Measurements from ENCODE around the gene ATP6V0D1. TPM values are rescaled to one million over a fixed set of nuclear protein-coding genes. Genes with fewer than 3 reads are reported as not detected.

ATP6V0D1 gene
- polyA plus RNA-seq, 4 donors = 98.8 to 158 (median 137) TPM

- Histone ChIP-seq H3K36me3 (ENCODE audit: control insufficient read depth in 3 of 3, insufficient read depth in 2 of 3, low read depth in 1 of 3, low read length in 3 of 3) (peaks cover 0 to 5% (median 0%) of the 10 kb centered on the region in 3 donors), H3K4me1 (ENCODE audit: control insufficient read depth in 3 of 3, insufficient read depth in 2 of 3, low read depth in 1 of 3, low read length in 2 of 3) (peaks cover 0 to 25% (median 4%) of the 10 kb centered on the region in 3 donors), H3K4me3 (ENCODE audit: low read depth in 1 of 3, low read length in 3 of 3) (no peak overlapping the region), H3K27me3 (ENCODE audit: control insufficient read depth in 3 of 3, insufficient read depth in 3 of 3, low read length in 3 of 3) (peaks cover 0 to 51% (median 4%) of the 10 kb centered on the region in 3 donors), H3K27ac (ENCODE audit: low read depth in 1 of 3, low read length in 2 of 3) (peak overlapping the region in 2 of 3 donors; percentile 95 to 97), H3K9me3 (ENCODE audit: control insufficient read depth in 2 of 2, insufficient read depth in 1 of 2, low read depth in 1 of 2, low read length in 1 of 2) (no peaks in the 10 kb centered on the region)
- DNase-seq (peak; percentile 82 to 84), FAIRE-seq (no peak)
- 11 to 21% (median 12%) methylated on average over 11 of the region's 11 CpGs for WGBS, 3 donors
Measured at GRCh38 chr16:67428146-67428731, 52.7 kb downstream of the ATP6V0D1 start.

- Histone ChIP-seq H3K27me3 (ENCODE audit: control insufficient read depth in 3 of 3, insufficient read depth in 3 of 3, low read length in 3 of 3) (peaks cover 0 to 51% (median 4%) of the 10 kb centered on the region in 3 donors), H3K27ac (ENCODE audit: low read depth in 1 of 3, low read length in 2 of 3) (no peak overlapping the region), H3K9me3 (ENCODE audit: control insufficient read depth in 2 of 2, insufficient read depth in 1 of 2, low read depth in 1 of 2, low read length in 1 of 2) (no peaks in the 10 kb centered on the region), H3K4me3 (ENCODE audit: low read depth in 1 of 3, low read length in 3 of 3) (no peak overlapping the region), H3K36me3 (ENCODE audit: control insufficient read depth in 3 of 3, insufficient read depth in 2 of 3, low read depth in 1 of 3, low read length in 3 of 3) (no peaks in the 10 kb centered on the region), H3K4me1 (ENCODE audit: control insufficient read depth in 3 of 3, insufficient read depth in 2 of 3, low read depth in 1 of 3, low read length in 2 of 3) (peaks cover 0 to 24% (median 4%) of the 10 kb centered on the region in 3 donors)
- FAIRE-seq = no peak
- 66 to 87% (median 76%) methylated on average over 7 of the region's 7 CpGs for WGBS, 3 donors
- DNase-seq = no peak
Measured at GRCh38 chr16:67426950-67427349, 54.0 kb downstream of the ATP6V0D1 start.

GRCh38 chr16:67426022-67426421 lies 54.9 kb downstream of the ATP6V0D1 start:
- no peak for FAIRE-seq
- Histone ChIP-seq H3K36me3 (ENCODE audit: control insufficient read depth in 3 of 3, insufficient read depth in 2 of 3, low read depth in 1 of 3, low read length in 3 of 3) (no peaks in the 10 kb centered on the region), H3K27me3 (ENCODE audit: control insufficient read depth in 3 of 3, insufficient read depth in 3 of 3, low read length in 3 of 3) (peaks cover 0 to 44% (median 4%) of the 10 kb centered on the region in 3 donors), H3K4me3 (ENCODE audit: low read depth in 1 of 3, low read length in 3 of 3) (no peak overlapping the region), H3K9me3 (ENCODE audit: control insufficient read depth in 2 of 2, insufficient read depth in 1 of 2, low read depth in 1 of 2, low read length in 1 of 2) (no peaks in the 10 kb centered on the region), H3K27ac (ENCODE audit: low read depth in 1 of 3, low read length in 2 of 3) (no peak overlapping the region), H3K4me1 (ENCODE audit: control insufficient read depth in 3 of 3, insufficient read depth in 2 of 3, low read depth in 1 of 3, low read length in 2 of 3) (peaks cover 0 to 17% (median 4%) of the 10 kb centered on the region in 3 donors)
- 68 to 84% (median 72%) methylated on average over 7 of the region's 7 CpGs for WGBS, 3 donors
- DNase-seq = no peak

GRCh38 chr16:67425580-67425979 lies 55.4 kb downstream of the ATP6V0D1 start:
- Histone ChIP-seq H3K27me3 (ENCODE audit: control insufficient read depth in 3 of 3, insufficient read depth in 3 of 3, low read length in 3 of 3) (peaks cover 0 to 44% (median 4%) of the 10 kb centered on the region in 3 donors), H3K27ac (ENCODE audit: low read depth in 1 of 3, low read length in 2 of 3) (no peak overlapping the region), H3K9me3 (ENCODE audit: control insufficient read depth in 2 of 2, insufficient read depth in 1 of 2, low read depth in 1 of 2, low read length in 1 of 2) (no peaks in the 10 kb centered on the region), H3K36me3 (ENCODE audit: control insufficient read depth in 3 of 3, insufficient read depth in 2 of 3, low read depth in 1 of 3, low read length in 3 of 3) (no peaks in the 10 kb centered on the region), H3K4me3 (ENCODE audit: low read depth in 1 of 3, low read length in 3 of 3) (no peak overlapping the region), H3K4me1 (ENCODE audit: control insufficient read depth in 3 of 3, insufficient read depth in 2 of 3, low read depth in 1 of 3, low read length in 2 of 3) (peaks cover 0 to 17% (median 4%) of the 10 kb centered on the region in 3 donors)
- WGBS, 3 donors = 56 to 68% (median 61%) methylated on average over 4 of the region's 4 CpGs
- DNase-seq = no peak
- FAIRE-seq = no peak

GRCh38 chr16:67425061-67425460 lies 55.9 kb downstream of the ATP6V0D1 start:
- Histone ChIP-seq H3K27me3 (ENCODE audit: control insufficient read depth in 3 of 3, insufficient read depth in 3 of 3, low read length in 3 of 3) (peaks cover 0 to 41% (median 4%) of the 10 kb centered on the region in 3 donors), H3K4me3 (ENCODE audit: low read depth in 1 of 3, low read length in 3 of 3) (no peak overlapping the region), H3K4me1 (ENCODE audit: control insufficient read depth in 3 of 3, insufficient read depth in 2 of 3, low read depth in 1 of 3, low read length in 2 of 3) (peaks cover 0 to 14% (median 4%) of the 10 kb centered on the region in 3 donors), H3K36me3 (ENCODE audit: control insufficient read depth in 3 of 3, insufficient read depth in 2 of 3, low read depth in 1 of 3, low read length in 3 of 3) (no peaks in the 10 kb centered on the region), H3K27ac (ENCODE audit: low read depth in 1 of 3, low read length in 2 of 3) (no peak overlapping the region), H3K9me3 (ENCODE audit: control insufficient read depth in 2 of 2, insufficient read depth in 1 of 2, low read depth in 1 of 2, low read length in 1 of 2) (no peaks in the 10 kb centered on the region)
- DNase-seq (no peak), FAIRE-seq (no peak)
- WGBS, 3 donors = 29 to 56% (median 52%) methylated on average over 6 of the region's 6 CpGs

- Histone ChIP-seq H3K36me3 (ENCODE audit: control insufficient read depth in 3 of 3, insufficient read depth in 2 of 3, low read depth in 1 of 3, low read length in 3 of 3) (no peaks in the 10 kb centered on the region), H3K27ac (ENCODE audit: low read depth in 1 of 3, low read length in 2 of 3) (no peak overlapping the region), H3K27me3 (ENCODE audit: control insufficient read depth in 3 of 3, insufficient read depth in 3 of 3, low read length in 3 of 3) (peaks cover 0 to 33% (median 4%) of the 10 kb centered on the region in 3 donors), H3K4me3 (ENCODE audit: low read depth in 1 of 3, low read length in 3 of 3) (no peak overlapping the region), H3K4me1 (ENCODE audit: control insufficient read depth in 3 of 3, insufficient read depth in 2 of 3, low read depth in 1 of 3, low read length in 2 of 3) (peaks cover 0 to 8% (median 4%) of the 10 kb centered on the region in 3 donors), H3K9me3 (ENCODE audit: control insufficient read depth in 2 of 2, insufficient read depth in 1 of 2, low read depth in 1 of 2, low read length in 1 of 2) (no peaks in the 10 kb centered on the region)
- no peak for DNase-seq
- no peak for FAIRE-seq
- 37 to 63% (median 40%) methylated on average over 5 of the region's 5 CpGs for WGBS, 3 donors
Measured at GRCh38 chr16:67424261-67424615, 56.7 kb downstream of the ATP6V0D1 start.

- H3K4me3 ChIP-seq (ENCODE audit: low read depth in 1 of 3, low read length in 3 of 3) = no peak overlapping the region
- 36 to 49% (median 44%) methylated on average over 9 of the region's 9 CpGs for WGBS, 3 donors
- DNase-seq = no peak
- no peaks in the 10 kb centered on the region for H3K9me3 ChIP-seq (ENCODE audit: control insufficient read depth in 2 of 2, insufficient read depth in 1 of 2, low read depth in 1 of 2, low read length in 1 of 2)
- no peak for FAIRE-seq
- peaks cover 0 to 28% (median 4%) of the 10 kb centered on the region in 3 donors for H3K27me3 ChIP-seq (ENCODE audit: control insufficient read depth in 3 of 3, insufficient read depth in 3 of 3, low read length in 3 of 3)
- no peak overlapping the region for H3K27ac ChIP-seq (ENCODE audit: low read depth in 1 of 3, low read length in 2 of 3)
- peaks cover 0 to 8% (median 4%) of the 10 kb centered on the region in 3 donors for H3K4me1 ChIP-seq (ENCODE audit: control insufficient read depth in 3 of 3, insufficient read depth in 2 of 3, low read depth in 1 of 3, low read length in 2 of 3)
- H3K36me3 ChIP-seq (ENCODE audit: control insufficient read depth in 3 of 3, insufficient read depth in 2 of 3, low read depth in 1 of 3, low read length in 3 of 3) = no peaks in the 10 kb centered on the region
Measured at GRCh38 chr16:67423611-67424260, 57.2 kb downstream of the ATP6V0D1 start.

- FAIRE-seq = no peak
- no peak overlapping the region for H3K27ac ChIP-seq (ENCODE audit: low read depth in 1 of 3, low read length in 2 of 3)
Measured at GRCh38 chr16:67423015-67423414, 57.9 kb downstream of the ATP6V0D1 start.

More at GRCh38 chr16:67423015-67423414, 57.9 kb downstream of the ATP6V0D1 start:
- Histone ChIP-seq H3K36me3 (ENCODE audit: control insufficient read depth in 3 of 3, insufficient read depth in 2 of 3, low read depth in 1 of 3, low read length in 3 of 3) (no peaks in the 10 kb centered on the region), H3K4me1 (ENCODE audit: control insufficient read depth in 3 of 3, insufficient read depth in 2 of 3, low read depth in 1 of 3, low read length in 2 of 3) (peaks cover 0 to under 1% (median 0%) of the 10 kb centered on the region in 3 donors), H3K9me3 (ENCODE audit: control insufficient read depth in 2 of 2, insufficient read depth in 1 of 2, low read depth in 1 of 2, low read length in 1 of 2) (no peaks in the 10 kb centered on the region), H3K27me3 (ENCODE audit: control insufficient read depth in 3 of 3, insufficient read depth in 3 of 3, low read length in 3 of 3) (peaks cover 0 to 21% (median 4%) of the 10 kb centered on the region in 3 donors), H3K4me3 (ENCODE audit: low read depth in 1 of 3, low read length in 3 of 3) (no peak overlapping the region)
- 81 to 90% (median 86%) methylated on average over 5 of the region's 5 CpGs for WGBS, 3 donors
- no peak for DNase-seq

Measured in small intestine (tissue), 7 donors.